Vagina (tissue), 2 donors: ENCODE measurements around the gene PPM1A. TPM values are rescaled to one million over a fixed set of nuclear protein-coding genes. Genes with fewer than 3 reads are reported as not detected.

Experiments
- DNase-seq, 2 donors: peaks; one replicate each; pipeline ENCODE4 v3.0.0-alpha.2; 2017; ENCODE audit errors: extremely low spot score in 2 of 2
- H3K27ac ChIP-seq: fragments of 200-600 bp; sonication (generic); one replicate; pipeline ENCODE4 v1.5.1; 2019
- H3K27me3 ChIP-seq: fragments of 200-600 bp; sonication (generic); one replicate; pipeline ENCODE4 v1.5.1; 2019
- H3K36me3 ChIP-seq, 2 donors: fragments of 200-600 bp; sonication (generic); one replicate each; pipeline ENCODE4 v1.5.1; 2017 to 2019
- H3K4me1 ChIP-seq: fragments of 200-600 bp; sonication (generic); one replicate; pipeline ENCODE4 v1.5.1; 2019
- H3K4me3 ChIP-seq, 2 donors: fragments of 200-600 bp; sonication (generic); 1 replicate in 1 of 2; 2 replicates in 1 of 2; pipeline ENCODE4 v1.5.1; 2016 to 2019
- H3K9me3 ChIP-seq: fragments of 200-600 bp; sonication (generic); one replicate; pipeline ENCODE4 v1.5.1; 2019
- POLR2A ChIP-seq, 2 donors: fragments of 450-650 bp; IDR thresholded peaks; one replicate each; pipeline ENCODE4 v1.6.1; 2017; ENCODE audit warnings: antibody characterized with exemption in 2 of 2, mild to moderate bottlenecking in 2 of 2, moderate library complexity in 2 of 2
- POLR2AphosphoS5 ChIP-seq, 2 donors: sonication (generic); formaldehyde crosslinking; IDR thresholded peaks; one replicate each; pipeline ENCODE4 v1.9.0; 2017; ENCODE audit warnings: antibody characterized with exemption in 2 of 2, mild to moderate bottlenecking in 2 of 2, low read depth in 1 of 2; ENCODE audit not compliant: insufficient read depth in 1 of 2
- intact Hi-C: fragments of 100-400 bp; cut with DNase I; formaldehyde crosslinking; loops from one replicate; pipeline ENCODE4 v1.15.1; 2023
- total RNA-seq: library from RNA; depleted of rRNA; stranded (reverse); fragments of >200 nt; gene quantifications from one replicate; pipeline ENCODE4 v1.2.3, GENCODE V29; 2016
- TF ChIP-seq, protein P1 (sequence below), 3 experiments: fragments of 450-650 bp in 2 of 3; fragments of 200-600 bp in 1 of 3; sonication (generic) in 1 of 3; IDR thresholded peaks; one replicate each; pipeline ENCODE4 v1.5.1; 2017 to 2019; ENCODE audit warnings: antibody characterized with exemption in 3 of 3, mild to moderate bottlenecking in 2 of 3, moderate library complexity in 2 of 3

PPM1A gene
- total RNA-seq, 1 donor from 2014 or later: 33.9 TPM

DNA sequence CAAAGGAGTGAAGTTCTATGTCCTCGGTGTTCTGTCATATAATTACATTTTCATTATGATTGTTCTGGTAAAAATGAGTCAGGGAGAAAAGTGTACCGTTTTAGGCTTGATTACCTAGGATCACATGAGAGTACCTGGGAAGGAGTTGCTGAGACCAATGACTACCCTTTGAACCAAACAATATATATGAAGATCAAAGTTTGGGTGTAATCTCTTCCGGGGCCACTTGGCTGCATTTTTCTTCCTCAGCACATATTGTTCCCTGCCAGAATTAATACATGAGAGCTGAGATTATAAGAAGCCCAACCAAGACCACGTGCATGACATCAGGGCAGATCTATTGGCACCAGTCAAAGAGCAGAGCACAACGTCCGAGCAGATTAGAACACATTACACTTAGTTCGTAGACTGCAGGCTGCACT is 42.8 kb upstream of the PPM1A start:
- no peak for TF ChIP-seq POLR2AphosphoS5 (IDR thresholded peaks at IDR 0.05; ENCODE audit: insufficient read depth in 1 of 2, low read depth in 1 of 2)
- no peak for TF ChIP-seq POLR2A (IDR thresholded peaks at IDR 0.05)
- TF ChIP-seq, protein P1, sequence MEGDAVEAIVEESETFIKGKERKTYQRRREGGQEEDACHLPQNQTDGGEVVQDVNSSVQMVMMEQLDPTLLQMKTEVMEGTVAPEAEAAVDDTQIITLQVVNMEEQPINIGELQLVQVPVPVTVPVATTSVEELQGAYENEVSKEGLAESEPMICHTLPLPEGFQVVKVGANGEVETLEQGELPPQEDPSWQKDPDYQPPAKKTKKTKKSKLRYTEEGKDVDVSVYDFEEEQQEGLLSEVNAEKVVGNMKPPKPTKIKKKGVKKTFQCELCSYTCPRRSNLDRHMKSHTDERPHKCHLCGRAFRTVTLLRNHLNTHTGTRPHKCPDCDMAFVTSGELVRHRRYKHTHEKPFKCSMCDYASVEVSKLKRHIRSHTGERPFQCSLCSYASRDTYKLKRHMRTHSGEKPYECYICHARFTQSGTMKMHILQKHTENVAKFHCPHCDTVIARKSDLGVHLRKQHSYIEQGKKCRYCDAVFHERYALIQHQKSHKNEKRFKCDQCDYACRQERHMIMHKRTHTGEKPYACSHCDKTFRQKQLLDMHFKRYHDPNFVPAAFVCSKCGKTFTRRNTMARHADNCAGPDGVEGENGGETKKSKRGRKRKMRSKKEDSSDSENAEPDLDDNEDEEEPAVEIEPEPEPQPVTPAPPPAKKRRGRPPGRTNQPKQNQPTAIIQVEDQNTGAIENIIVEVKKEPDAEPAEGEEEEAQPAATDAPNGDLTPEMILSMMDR (IDR thresholded peaks at IDR 0.05): no peak
- Histone ChIP-seq H3K4me3 (no peak overlapping the region), H3K36me3 (no peaks in the 10 kb centered on the region), H3K27me3 (no peaks in the 10 kb centered on the region), H3K4me1 (no peaks in the 10 kb centered on the region), H3K27ac (no peak overlapping the region), H3K9me3 (no peaks in the 10 kb centered on the region)
- intact Hi-C loops: no loop called here
- DNase-seq: no peak

DNA sequence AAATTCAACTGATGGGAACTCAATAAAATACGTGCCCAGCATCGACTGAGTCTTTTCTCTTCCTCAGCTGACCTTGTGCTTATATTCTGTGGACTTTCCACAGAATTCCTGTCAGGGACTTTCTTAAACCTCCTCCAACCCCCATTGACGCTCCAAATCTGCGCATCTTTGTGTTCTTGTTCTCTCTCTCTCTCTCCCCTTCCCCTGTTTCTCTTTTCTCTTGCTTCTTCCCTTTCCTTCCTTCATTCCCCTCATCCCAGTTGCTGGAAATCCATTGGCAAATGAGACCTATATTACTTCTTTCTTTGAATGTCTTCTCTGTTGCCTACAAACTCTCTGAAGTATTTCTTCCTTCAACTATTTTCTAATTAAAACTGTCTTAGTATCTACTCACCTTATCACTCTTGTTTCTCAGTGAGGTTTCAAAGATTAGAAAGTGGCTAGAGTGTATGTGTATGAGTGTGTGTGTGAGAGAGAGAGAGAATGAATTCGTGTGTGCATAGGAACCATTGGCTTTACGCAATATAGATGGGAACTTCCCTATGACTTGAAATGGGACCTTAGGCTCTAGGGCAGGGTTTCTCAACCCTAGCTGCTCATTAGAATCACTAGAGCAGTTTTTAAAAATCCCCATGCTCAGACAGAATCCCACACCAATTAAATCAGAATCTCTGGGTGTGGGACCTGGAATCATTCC is 42.0 kb upstream of the PPM1A start:
- H3K27me3 ChIP-seq: no peaks in the 10 kb centered on the region
- H3K4me3 ChIP-seq: no peak overlapping the region
- TF ChIP-seq, protein P1 (IDR thresholded peaks at IDR 0.05): no peak
- no peaks in the 10 kb centered on the region for H3K36me3 ChIP-seq
- no peaks in the 10 kb centered on the region for H3K4me1 ChIP-seq
- DNase-seq: no peak
- H3K27ac ChIP-seq: no peak overlapping the region
- intact Hi-C loops: no loop called here
- H3K9me3 ChIP-seq: no peaks in the 10 kb centered on the region

DNA sequence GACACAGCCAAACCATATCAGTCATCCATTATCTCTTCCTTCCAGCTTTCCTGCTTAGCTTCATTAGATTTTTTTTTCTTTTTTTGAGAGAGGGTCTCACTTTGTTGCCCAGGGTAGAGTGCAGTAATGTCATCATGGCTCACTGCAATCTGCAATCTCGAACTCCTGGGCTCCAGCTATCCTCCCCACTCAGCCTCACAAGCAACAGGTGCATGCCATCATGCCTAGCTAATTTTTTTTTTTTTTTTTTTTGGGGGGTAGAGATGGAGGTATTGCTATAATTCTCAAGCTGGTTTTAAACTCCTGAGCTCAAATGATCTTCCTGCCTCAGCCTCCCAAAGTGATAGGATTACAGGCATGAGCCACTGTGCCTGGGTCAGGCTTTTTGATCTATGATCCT is 38.3 kb upstream of the PPM1A start:
- Histone ChIP-seq H3K4me3 (no peak overlapping the region), H3K9me3 (no peaks in the 10 kb centered on the region), H3K36me3 (no peaks in the 10 kb centered on the region), H3K4me1 (no peaks in the 10 kb centered on the region), H3K27ac (no peak overlapping the region), H3K27me3 (no peaks in the 10 kb centered on the region)
- no peak for DNase-seq
- intact Hi-C loops: no loop called here
- TF ChIP-seq POLR2AphosphoS5 (IDR thresholded peaks at IDR 0.05; ENCODE audit: insufficient read depth in 1 of 2, low read depth in 1 of 2): no peak
- TF ChIP-seq POLR2A (IDR thresholded peaks at IDR 0.05): no peak
- TF ChIP-seq, protein P1 (IDR thresholded peaks at IDR 0.05): no peak

DNA sequence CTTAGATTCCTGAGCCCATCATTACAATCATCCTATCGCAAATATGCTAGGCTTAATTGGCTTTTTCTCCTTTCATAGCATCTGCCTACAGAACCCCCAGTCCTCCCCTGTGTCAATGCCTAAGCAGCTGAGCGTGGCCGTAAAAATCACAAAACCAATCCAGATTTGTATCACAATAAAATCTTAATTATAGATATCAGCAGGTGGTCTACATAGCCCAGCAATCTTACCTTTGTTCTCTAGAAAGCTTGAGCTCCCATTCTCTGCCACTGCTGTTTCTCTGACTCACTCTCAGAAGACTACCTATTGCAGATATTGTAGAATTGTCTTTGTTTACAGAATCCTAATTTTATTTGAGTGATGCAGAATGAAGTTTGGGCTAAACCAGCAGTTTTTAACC is 37.9 kb upstream of the PPM1A start:
- DNase-seq: no peak
- Histone ChIP-seq H3K27ac (no peak overlapping the region), H3K4me1 (no peaks in the 10 kb centered on the region), H3K36me3 (no peaks in the 10 kb centered on the region), H3K9me3 (no peaks in the 10 kb centered on the region), H3K4me3 (no peak overlapping the region), H3K27me3 (no peaks in the 10 kb centered on the region)
- intact Hi-C loops: no loop called here
- no peak for TF ChIP-seq POLR2AphosphoS5 (IDR thresholded peaks at IDR 0.05; ENCODE audit: insufficient read depth in 1 of 2, low read depth in 1 of 2)
- TF ChIP-seq, protein P1 (IDR thresholded peaks at IDR 0.05): no peak

DNA sequence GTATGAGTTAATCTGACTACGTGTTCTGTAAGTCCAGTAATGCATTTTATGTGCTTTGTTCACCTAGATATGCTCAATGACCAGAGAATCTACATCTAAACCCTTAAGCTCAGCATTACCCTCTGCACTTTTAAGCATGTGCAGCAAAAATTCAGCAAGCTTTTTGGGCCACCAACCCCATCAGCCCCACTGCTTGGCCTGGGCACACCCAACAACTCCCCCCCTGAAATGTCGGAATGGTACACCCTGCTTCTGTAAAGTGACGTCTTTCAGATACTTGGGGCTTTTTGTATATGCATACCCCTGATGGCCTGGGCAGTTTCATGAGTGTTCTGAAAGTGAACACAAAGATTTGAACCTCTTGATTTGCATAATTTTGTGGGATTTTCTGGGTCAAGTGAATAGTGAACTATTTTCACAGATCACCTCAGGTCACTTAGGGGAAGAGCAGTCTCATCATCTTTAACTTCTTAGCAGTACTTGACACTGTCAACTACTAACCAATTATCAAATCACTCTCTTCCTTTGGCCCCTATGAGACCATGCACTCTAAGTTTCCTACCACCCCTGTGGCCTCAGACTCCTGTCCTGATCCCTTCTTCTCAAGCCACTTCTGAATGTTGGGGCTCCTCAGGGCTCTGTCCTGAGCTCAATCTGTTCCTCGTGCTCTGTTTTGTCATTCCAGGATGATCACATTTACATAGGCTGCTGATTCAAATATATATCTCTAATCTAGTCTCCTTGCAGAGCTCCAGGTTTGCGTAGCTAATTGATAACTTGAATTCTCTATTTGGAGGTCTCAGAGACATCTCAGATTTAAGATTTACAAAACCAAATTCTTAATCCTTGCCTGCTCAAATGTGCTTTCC is 36.3 kb upstream of the PPM1A start:
- intact Hi-C loops: no loop called here
- Histone ChIP-seq H3K4me1 (no peaks in the 10 kb centered on the region), H3K27ac (no peak overlapping the region), H3K4me3 (no peak overlapping the region), H3K36me3 (no peaks in the 10 kb centered on the region), H3K9me3 (no peaks in the 10 kb centered on the region), H3K27me3 (no peaks in the 10 kb centered on the region)
- no peak for TF ChIP-seq POLR2A (IDR thresholded peaks at IDR 0.05)
- TF ChIP-seq, protein P1 (IDR thresholded peaks at IDR 0.05): no peak
- no peak for TF ChIP-seq POLR2AphosphoS5 (IDR thresholded peaks at IDR 0.05; ENCODE audit: insufficient read depth in 1 of 2, low read depth in 1 of 2)
- DNase-seq: no peak
